ENCODE results near the gene MS4A4A.

DNA sequence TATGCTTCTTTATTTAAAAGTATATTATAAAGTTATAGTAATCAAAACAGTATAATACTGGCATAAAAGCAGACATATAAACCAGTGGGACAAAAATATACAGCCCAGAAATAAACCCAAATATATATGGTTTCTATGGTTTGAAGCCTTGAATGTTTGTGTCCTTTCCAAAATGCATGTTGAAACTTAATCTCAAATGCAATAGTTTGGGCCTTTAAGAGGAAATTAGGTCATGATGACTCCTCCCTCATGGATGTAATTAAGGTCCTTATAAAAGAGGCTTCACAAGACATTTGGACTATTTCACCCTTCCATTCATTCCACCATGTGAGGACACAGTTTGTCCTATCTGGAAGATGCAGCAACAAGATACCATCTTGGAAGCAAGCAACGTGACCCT, 46.5 kb downstream of the MS4A4A start, which contains the start of gene MS4A6E:
- TF ChIP-seq, protein P1, sequence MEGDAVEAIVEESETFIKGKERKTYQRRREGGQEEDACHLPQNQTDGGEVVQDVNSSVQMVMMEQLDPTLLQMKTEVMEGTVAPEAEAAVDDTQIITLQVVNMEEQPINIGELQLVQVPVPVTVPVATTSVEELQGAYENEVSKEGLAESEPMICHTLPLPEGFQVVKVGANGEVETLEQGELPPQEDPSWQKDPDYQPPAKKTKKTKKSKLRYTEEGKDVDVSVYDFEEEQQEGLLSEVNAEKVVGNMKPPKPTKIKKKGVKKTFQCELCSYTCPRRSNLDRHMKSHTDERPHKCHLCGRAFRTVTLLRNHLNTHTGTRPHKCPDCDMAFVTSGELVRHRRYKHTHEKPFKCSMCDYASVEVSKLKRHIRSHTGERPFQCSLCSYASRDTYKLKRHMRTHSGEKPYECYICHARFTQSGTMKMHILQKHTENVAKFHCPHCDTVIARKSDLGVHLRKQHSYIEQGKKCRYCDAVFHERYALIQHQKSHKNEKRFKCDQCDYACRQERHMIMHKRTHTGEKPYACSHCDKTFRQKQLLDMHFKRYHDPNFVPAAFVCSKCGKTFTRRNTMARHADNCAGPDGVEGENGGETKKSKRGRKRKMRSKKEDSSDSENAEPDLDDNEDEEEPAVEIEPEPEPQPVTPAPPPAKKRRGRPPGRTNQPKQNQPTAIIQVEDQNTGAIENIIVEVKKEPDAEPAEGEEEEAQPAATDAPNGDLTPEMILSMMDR (IDR thresholded peaks at IDR 0.05 in 2 of 3, conservative IDR thresholded peaks at IDR 0.05 in 1 of 3; ENCODE audit: control insufficient read depth in 2 of 3, extremely low read depth in 1 of 3, insufficient read depth in 1 of 3, low read depth in 3 of 3, low read length in 3 of 3) = no peak
- TF ChIP-seq POLR2A (IDR thresholded peaks at IDR 0.05; ENCODE audit: low read depth, low read length) (no peak), CEBPB (IDR thresholded peaks at IDR 0.05; ENCODE audit: borderline replicate concordance in 1 of 2, low read depth in 2 of 2, low read length in 2 of 2) (no peak), POLR2AphosphoS5 (IDR thresholded peaks at IDR 0.05; ENCODE audit: low read length) (no peak), TBL1XR1 (IDR thresholded peaks at IDR 0.05; ENCODE audit: low read depth, low read length) (no peak), FOS (IDR thresholded peaks at IDR 0.05; ENCODE audit: borderline replicate concordance, extremely low read depth, insufficient read length) (no peak), RCOR1 (conservative IDR thresholded peaks at IDR 0.05; ENCODE audit: low read depth, low read length) (no peak), DPF2 (IDR thresholded peaks at IDR 0.05) (no peak), RELA (IDR thresholded peaks at IDR 0.05; ENCODE audit: borderline replicate concordance, partially characterized antibody) (no peak), SIN3A (IDR thresholded peaks at IDR 0.05; ENCODE audit: low read depth, low read length) (no peak), JUND (IDR thresholded peaks at IDR 0.05; ENCODE audit: low read depth, low read length) (no peak), ZNF384 (IDR thresholded peaks at IDR 0.05; ENCODE audit: borderline replicate concordance, low read depth, low read length) (no peak)
- TF ChIP-seq, protein P2, sequence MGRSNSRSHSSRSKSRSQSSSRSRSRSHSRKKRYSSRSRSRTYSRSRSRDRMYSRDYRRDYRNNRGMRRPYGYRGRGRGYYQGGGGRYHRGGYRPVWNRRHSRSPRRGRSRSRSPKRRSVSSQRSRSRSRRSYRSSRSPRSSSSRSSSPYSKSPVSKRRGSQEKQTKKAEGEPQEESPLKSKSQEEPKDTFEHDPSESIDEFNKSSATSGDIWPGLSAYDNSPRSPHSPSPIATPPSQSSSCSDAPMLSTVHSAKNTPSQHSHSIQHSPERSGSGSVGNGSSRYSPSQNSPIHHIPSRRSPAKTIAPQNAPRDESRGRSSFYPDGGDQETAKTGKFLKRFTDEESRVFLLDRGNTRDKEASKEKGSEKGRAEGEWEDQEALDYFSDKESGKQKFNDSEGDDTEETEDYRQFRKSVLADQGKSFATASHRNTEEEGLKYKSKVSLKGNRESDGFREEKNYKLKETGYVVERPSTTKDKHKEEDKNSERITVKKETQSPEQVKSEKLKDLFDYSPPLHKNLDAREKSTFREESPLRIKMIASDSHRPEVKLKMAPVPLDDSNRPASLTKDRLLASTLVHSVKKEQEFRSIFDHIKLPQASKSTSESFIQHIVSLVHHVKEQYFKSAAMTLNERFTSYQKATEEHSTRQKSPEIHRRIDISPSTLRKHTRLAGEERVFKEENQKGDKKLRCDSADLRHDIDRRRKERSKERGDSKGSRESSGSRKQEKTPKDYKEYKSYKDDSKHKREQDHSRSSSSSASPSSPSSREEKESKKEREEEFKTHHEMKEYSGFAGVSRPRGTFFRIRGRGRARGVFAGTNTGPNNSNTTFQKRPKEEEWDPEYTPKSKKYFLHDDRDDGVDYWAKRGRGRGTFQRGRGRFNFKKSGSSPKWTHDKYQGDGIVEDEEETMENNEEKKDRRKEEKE (IDR thresholded peaks at IDR 0.05) = no peak
- TF ChIP-seq, protein P3, sequence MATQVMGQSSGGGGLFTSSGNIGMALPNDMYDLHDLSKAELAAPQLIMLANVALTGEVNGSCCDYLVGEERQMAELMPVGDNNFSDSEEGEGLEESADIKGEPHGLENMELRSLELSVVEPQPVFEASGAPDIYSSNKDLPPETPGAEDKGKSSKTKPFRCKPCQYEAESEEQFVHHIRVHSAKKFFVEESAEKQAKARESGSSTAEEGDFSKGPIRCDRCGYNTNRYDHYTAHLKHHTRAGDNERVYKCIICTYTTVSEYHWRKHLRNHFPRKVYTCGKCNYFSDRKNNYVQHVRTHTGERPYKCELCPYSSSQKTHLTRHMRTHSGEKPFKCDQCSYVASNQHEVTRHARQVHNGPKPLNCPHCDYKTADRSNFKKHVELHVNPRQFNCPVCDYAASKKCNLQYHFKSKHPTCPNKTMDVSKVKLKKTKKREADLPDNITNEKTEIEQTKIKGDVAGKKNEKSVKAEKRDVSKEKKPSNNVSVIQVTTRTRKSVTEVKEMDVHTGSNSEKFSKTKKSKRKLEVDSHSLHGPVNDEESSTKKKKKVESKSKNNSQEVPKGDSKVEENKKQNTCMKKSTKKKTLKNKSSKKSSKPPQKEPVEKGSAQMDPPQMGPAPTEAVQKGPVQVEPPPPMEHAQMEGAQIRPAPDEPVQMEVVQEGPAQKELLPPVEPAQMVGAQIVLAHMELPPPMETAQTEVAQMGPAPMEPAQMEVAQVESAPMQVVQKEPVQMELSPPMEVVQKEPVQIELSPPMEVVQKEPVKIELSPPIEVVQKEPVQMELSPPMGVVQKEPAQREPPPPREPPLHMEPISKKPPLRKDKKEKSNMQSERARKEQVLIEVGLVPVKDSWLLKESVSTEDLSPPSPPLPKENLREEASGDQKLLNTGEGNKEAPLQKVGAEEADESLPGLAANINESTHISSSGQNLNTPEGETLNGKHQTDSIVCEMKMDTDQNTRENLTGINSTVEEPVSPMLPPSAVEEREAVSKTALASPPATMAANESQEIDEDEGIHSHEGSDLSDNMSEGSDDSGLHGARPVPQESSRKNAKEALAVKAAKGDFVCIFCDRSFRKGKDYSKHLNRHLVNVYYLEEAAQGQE (IDR thresholded peaks at IDR 0.05; ENCODE audit: low read depth, low read length) = no peak

Data from GM12878 (cell line).